Omental fat pad (tissue), 4 donors: ENCODE measurements around the gene UQCR10. TPM values are rescaled to one million over a fixed set of nuclear protein-coding genes. Genes with fewer than 3 reads are reported as not detected.

Experiments
- ATAC-seq: fragments of 150-250 bp; one replicate; pipeline ENCODE4 v1.9.1; 2016; ENCODE audit warnings: mild to moderate bottlenecking, moderate library complexity; ENCODE audit not compliant: low FRiP score
- DNase-seq: peaks from one replicate; pipeline ENCODE4 v3.0.0-alpha.2; 2019; ENCODE audit warnings: low spot score
- CTCF ChIP-seq, 3 donors: fragments of 450-650 bp; IDR thresholded peaks; one replicate each; pipeline ENCODE4 v1.5.1; 2016 to 2017; ENCODE audit warnings: antibody characterized with exemption in 3 of 3, mild to moderate bottlenecking in 3 of 3, moderate library complexity in 2 of 3
- total RNA-seq, 4 donors: library from RNA; depleted of rRNA; stranded (reverse); fragments of >200 nt; gene quantifications; one replicate each; pipeline ENCODE4 v1.1.0, GENCODE V29; 2016

UQCR10 gene
- total RNA-seq, 4 donors from 2014 or later, result 47.3 to 73.6 (median 65.4) TPM

- no peak for ATAC-seq
- DNase-seq, result no peak
- TF ChIP-seq CTCF (IDR thresholded peaks at IDR 0.05), result no peak
These were observed 29.7 kb upstream of the UQCR10 start for GRCh38 chr22:29737251-29738117.

DNA sequence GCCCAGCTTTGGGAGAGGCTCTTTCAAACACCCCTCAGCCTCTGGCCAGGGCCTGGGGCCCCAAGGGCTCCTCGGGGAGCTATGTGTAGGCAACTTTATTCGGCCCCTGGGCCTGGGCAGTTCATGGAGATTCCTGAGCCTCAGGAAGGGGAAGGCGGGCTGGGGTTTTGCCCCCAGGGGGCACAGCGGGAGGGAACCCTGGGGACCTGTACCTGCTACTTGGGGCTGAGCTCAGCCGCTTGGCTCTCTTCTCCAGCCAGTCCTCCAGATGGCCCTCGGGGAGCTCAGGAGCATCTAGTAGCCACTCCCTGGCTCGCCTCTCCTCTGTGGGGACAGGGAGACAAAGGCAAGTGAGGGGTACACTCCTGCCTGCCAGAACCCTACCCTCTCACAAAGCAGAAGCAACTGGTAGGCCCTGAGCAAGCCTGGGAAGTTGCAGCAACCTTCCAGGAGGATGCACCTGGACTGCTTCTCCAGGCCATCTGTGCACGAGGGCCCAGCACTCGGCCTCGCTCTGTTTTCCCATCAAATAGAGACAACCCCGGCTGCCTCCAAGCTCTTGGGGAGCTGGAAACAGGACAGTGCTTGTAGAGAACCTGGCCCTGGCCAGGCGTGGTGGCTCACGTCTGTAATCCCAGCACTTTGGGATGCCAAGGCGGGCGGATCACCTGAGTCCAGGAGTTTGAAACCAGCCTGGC lies 28.9 kb upstream of the UQCR10 start:
- no peak for ATAC-seq
- TF ChIP-seq CTCF (IDR thresholded peaks at IDR 0.05), result no peak
- DNase-seq, result no peak

GRCh38 chr22:29739346-29739875 lies 27.8 kb upstream of the UQCR10 start:
- ATAC-seq (no peak), DNase-seq (no peak)
- TF ChIP-seq CTCF (IDR thresholded peaks at IDR 0.05), result no peak

DNA sequence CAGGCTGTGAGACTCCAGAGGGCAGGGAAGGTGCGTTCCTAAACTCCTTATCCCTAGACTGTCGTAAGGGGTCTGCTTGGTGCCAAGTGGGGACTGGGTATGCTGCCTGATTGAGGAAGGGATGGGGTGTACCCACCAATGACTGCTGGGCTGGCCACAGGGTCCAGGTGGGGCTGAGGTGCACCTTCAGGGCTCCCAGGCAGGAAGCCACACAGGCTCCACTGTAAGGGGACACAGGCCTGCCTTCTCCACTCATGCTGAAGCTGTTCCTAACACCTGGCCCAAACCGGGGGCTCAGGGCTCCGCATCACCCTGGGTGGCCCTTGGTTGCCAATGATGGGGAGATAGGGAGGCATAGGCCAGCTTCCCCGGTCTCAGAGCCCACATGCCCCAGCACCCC lies 27.0 kb upstream of the UQCR10 start:
- TF ChIP-seq CTCF (IDR thresholded peaks at IDR 0.05), result no peak
- ATAC-seq (no peak), DNase-seq (no peak)

GRCh38 chr22:29741926-29742325 lies 25.2 kb upstream of the UQCR10 start:
- TF ChIP-seq CTCF (IDR thresholded peaks at IDR 0.05), result no peak
- DNase-seq, result no peak
- no peak for ATAC-seq

DNA sequence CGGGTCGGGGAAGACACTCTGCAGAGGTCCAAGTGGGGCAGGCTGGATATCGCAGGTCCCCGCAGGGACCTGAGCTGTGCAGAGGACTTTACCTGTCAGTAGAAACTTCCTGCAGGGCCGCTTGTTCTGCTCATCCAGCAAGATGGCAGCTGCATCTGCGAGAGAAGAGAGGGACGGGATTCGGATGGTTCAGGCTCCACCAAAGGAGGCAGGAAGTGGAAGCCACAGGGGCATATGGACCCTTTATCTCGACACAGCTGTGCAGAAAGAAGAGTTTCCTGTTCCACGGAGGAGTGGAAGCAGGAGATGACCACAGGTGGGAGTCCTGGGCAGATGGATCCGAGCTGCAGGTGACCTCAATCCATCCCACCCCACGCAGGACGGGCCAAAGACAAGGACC lies 24.8 kb upstream of the UQCR10 start:
- TF ChIP-seq CTCF (IDR thresholded peaks at IDR 0.05), result no peak
- DNase-seq, result no peak
- no peak for ATAC-seq
